K562 (cell line): Measurements from ENCODE around the gene HEBP2. TPM values are rescaled to one million over a fixed set of nuclear protein-coding genes. Genes with fewer than 3 reads are reported as not detected.

ENCODE experiments used
- ADNP ChIP-seq: fragments of 200-800 bp; sonication (Bioruptor generic); IDR thresholded peaks from 2 replicates; pipeline ENCODE4 v1.6.1; 2016; ENCODE audit warnings: missing genetic modification characterization, missing compliant biosample characterization
- CAMTA2 ChIP-seq: fragments of 250-450 bp; sonication (Bioruptor Pico); conservative IDR thresholded peaks from 2 replicates; pipeline ENCODE4 v1.5.1; 2022
- CC2D1A ChIP-seq: fragments of 450-650 bp; IDR thresholded peaks from 2 replicates; pipeline ENCODE4 v1.6.1; 2017; ENCODE audit warnings: mild to moderate bottlenecking
- COPS2 ChIP-seq: fragments of 450-650 bp; conservative IDR thresholded peaks from 2 replicates; pipeline ENCODE4 v1.6.1; 2016; ENCODE audit warnings: mild to moderate bottlenecking, moderate library complexity
- KAT8 ChIP-seq: fragments of 450-650 bp; IDR thresholded peaks from 2 replicates; pipeline ENCODE4 v1.6.1; 2016; ENCODE audit warnings: low read depth, mild to moderate bottlenecking
- MTA2 ChIP-seq: fragments of 450-650 bp; IDR thresholded peaks from 2 replicates; pipeline ENCODE4 v1.6.1; 2016; ENCODE audit warnings: low read depth
- MTA3 ChIP-seq: fragments of 450-650 bp; formaldehyde crosslinking; IDR thresholded peaks from 2 replicates; pipeline ENCODE4 v1.6.1; 2017; ENCODE audit warnings: mild to moderate bottlenecking, borderline replicate concordance
- RBBP5 ChIP-seq: fragments of 200-600 bp; sonication (generic); IDR thresholded peaks from 2 replicates; pipeline ENCODE4 v1.6.1; 2012; ENCODE audit warnings: borderline replicate concordance, mild to moderate bottlenecking, low read length, control low read depth, inconsistent platforms; ENCODE audit not compliant: insufficient read depth, poor library complexity, severe bottlenecking
- RBM39 ChIP-seq: fragments of 200-400 bp; formaldehyde crosslinking; optimal IDR thresholded peaks from 2 replicates; pipeline ENCODE3; 2018; ENCODE audit warnings: low read depth, low read length
- RERE ChIP-seq: sonication (generic); formaldehyde crosslinking; IDR thresholded peaks from 2 replicates; pipeline ENCODE4 v1.8.0; 2023; ENCODE audit warnings: missing genetic modification reagents, mild to moderate bottlenecking, borderline replicate concordance
- RNF219 ChIP-seq: fragments of 250-450 bp; sonication (Bioruptor Pico); IDR thresholded peaks from 2 replicates; pipeline ENCODE4 v1.5.0; 2022; ENCODE audit warnings: mild to moderate bottlenecking
- STAG1 ChIP-seq: sonication (generic); formaldehyde crosslinking; IDR thresholded peaks from 2 replicates; pipeline ENCODE4 v1.5.0; 2020; ENCODE audit warnings: missing genetic modification reagents, borderline replicate concordance
- ZNF121 ChIP-seq: sonication (generic); formaldehyde crosslinking; conservative IDR thresholded peaks from 2 replicates; pipeline ENCODE4 v1.8.0; 2022; ENCODE audit warnings: missing genetic modification reagents
- ZNF347 ChIP-seq: fragments of 450-650 bp; formaldehyde crosslinking; IDR thresholded peaks from 2 replicates; pipeline ENCODE4 v1.4.0; 2020; ENCODE audit warnings: low read depth, mild to moderate bottlenecking, moderate library complexity
- ZNF561 ChIP-seq: fragments of 450-650 bp; formaldehyde crosslinking; conservative IDR thresholded peaks from 2 replicates; pipeline ENCODE4 v1.4.0; 2020; ENCODE audit warnings: mild to moderate bottlenecking, moderate library complexity
- polyA plus RNA-seq, 8 experiments: library from polyadenylated mRNA; depleted of rRNA in 4 of 8; stranded (reverse) in 5 of 8; unstranded in 3 of 8; fragments of >200 nt; fragmentation: Nextera tagmentation in 2 of 8; fragmentation: Illumina TruSeq in 1 of 8; extraction: Ambion mirVana in 2 of 8; extraction: Trizol in 1 of 8; gene quantifications; 2 replicates each; pipeline versions ENCODE4 v1.2.1 to v1.2.3, GENCODE V29; 2011 to 2014; ENCODE audit warnings: inconsistent platforms in 1 of 8, missing spikeins in 1 of 8
- total RNA-seq, 7 experiments: library from RNA; depleted of rRNA in 6 of 7; stranded (reverse); fragments of >200 nt in 6 of 7; fragmentation: Illumina TruSeq in 2 of 7; extraction: Trizol in 2 of 7; gene quantifications; 2 replicates each; pipeline versions ENCODE4 v1.2.1 to v1.2.3, GENCODE V29; 2011 to 2021; ENCODE audit warnings: low replicate concordance in 1 of 7
- TF ChIP-seq, protein P1 (sequence below): fragments of 250-450 bp; sonication (Bioruptor Pico); IDR thresholded peaks from 2 replicates; pipeline ENCODE4 v1.9.0; 2021; ENCODE audit warnings: mild to moderate bottlenecking, inconsistent platforms

The HEBP2 gene
- total and polyA plus RNA-seq, 9 of the 15 experiments (the other 6 are each of a cell fraction or from before 2014, with no cell fraction given): 8.5 to 63.7 (median 36.9) TPM

- TF ChIP-seq ZNF561 (CRISPR knock-in tag) (no peak), MTA2 (no peak), ADNP (tag) (no peak), CC2D1A (no peak), CAMTA2 (no peak), ZNF121 (CRISPR knock-in tag) (peak; percentile 10; the same call in 1 of the 2 replicates), STAG1 (no peak), RNF219 (CRISPR knock-in tag) (no peak), RERE (CRISPR knock-in tag) (no peak), KAT8 (no peak), ZNF347 (CRISPR knock-in tag) (no peak), RBBP5 (no peak), MTA3 (peak; percentile 85), COPS2 (no peak), RBM39 (no peak)
- TF ChIP-seq, protein P1, sequence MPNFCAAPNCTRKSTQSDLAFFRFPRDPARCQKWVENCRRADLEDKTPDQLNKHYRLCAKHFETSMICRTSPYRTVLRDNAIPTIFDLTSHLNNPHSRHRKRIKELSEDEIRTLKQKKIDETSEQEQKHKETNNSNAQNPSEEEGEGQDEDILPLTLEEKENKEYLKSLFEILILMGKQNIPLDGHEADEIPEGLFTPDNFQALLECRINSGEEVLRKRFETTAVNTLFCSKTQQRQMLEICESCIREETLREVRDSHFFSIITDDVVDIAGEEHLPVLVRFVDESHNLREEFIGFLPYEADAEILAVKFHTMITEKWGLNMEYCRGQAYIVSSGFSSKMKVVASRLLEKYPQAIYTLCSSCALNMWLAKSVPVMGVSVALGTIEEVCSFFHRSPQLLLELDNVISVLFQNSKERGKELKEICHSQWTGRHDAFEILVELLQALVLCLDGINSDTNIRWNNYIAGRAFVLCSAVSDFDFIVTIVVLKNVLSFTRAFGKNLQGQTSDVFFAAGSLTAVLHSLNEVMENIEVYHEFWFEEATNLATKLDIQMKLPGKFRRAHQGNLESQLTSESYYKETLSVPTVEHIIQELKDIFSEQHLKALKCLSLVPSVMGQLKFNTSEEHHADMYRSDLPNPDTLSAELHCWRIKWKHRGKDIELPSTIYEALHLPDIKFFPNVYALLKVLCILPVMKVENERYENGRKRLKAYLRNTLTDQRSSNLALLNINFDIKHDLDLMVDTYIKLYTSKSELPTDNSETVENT (CRISPR knock-in tag): peak; percentile 30
Measured at GRCh38 chr6:138403801-138404665, at the start of gene HEBP2 (continued).
